ENCODE measurements around the gene PNMT.

- TF ChIP-seq EP300 (conservative IDR thresholded peaks at IDR 0.05; ENCODE audit: poor library complexity, severe bottlenecking) (no peak), CTCF (IDR thresholded peaks at IDR 0.05; ENCODE audit: poor library complexity, severe bottlenecking) (no peak), POLR2AphosphoS5 (IDR thresholded peaks at IDR 0.05) (no peak)
- TF ChIP-seq, protein P1, sequence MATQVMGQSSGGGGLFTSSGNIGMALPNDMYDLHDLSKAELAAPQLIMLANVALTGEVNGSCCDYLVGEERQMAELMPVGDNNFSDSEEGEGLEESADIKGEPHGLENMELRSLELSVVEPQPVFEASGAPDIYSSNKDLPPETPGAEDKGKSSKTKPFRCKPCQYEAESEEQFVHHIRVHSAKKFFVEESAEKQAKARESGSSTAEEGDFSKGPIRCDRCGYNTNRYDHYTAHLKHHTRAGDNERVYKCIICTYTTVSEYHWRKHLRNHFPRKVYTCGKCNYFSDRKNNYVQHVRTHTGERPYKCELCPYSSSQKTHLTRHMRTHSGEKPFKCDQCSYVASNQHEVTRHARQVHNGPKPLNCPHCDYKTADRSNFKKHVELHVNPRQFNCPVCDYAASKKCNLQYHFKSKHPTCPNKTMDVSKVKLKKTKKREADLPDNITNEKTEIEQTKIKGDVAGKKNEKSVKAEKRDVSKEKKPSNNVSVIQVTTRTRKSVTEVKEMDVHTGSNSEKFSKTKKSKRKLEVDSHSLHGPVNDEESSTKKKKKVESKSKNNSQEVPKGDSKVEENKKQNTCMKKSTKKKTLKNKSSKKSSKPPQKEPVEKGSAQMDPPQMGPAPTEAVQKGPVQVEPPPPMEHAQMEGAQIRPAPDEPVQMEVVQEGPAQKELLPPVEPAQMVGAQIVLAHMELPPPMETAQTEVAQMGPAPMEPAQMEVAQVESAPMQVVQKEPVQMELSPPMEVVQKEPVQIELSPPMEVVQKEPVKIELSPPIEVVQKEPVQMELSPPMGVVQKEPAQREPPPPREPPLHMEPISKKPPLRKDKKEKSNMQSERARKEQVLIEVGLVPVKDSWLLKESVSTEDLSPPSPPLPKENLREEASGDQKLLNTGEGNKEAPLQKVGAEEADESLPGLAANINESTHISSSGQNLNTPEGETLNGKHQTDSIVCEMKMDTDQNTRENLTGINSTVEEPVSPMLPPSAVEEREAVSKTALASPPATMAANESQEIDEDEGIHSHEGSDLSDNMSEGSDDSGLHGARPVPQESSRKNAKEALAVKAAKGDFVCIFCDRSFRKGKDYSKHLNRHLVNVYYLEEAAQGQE (IDR thresholded peaks at IDR 0.05; ENCODE audit: borderline replicate concordance), result no peak
Measured at GRCh38 chr17:39666601-39667261, 1.5 kb upstream of the PNMT start.

Measured in neural cell (in vitro differentiated cells).